Spleen (tissue), 11 donors: ENCODE measurements around the gene ALKBH8. TPM values are rescaled to one million over a fixed set of nuclear protein-coding genes. Genes with fewer than 3 reads are reported as not detected.
A peak's percentile ranks its signal among the peaks of the same experiment; 100 is the strongest.
"Not testable (repeated sequence)": the region's sequence is repeated elsewhere in the genome, so short reads cannot be mapped to it uniquely, and the experiment has no call there.

Experiments
- DNase-seq: peaks from one replicate; pipeline ENCODE4 v3.0.0-alpha.2; 2020
- H3K27ac ChIP-seq, 8 donors: fragments of 200-600 bp; sonication (generic) in 7 of 8; 1 replicate in 4 of 8; 2 replicates in 4 of 8; pipeline versions ENCODE4 v1.5.0 to v1.8.0; 2016 to 2021; ENCODE audit warnings: inconsistent platforms in 4 of 8, mild to moderate bottlenecking in 4 of 8, moderate library complexity in 1 of 8
- H3K27me3 ChIP-seq, 7 donors: fragments of 200-600 bp; sonication (generic) in 6 of 7; replicated peaks in 1 of 7; 1 replicate in 4 of 7; 2 replicates in 3 of 7; pipeline versions ENCODE4 v1.5.0 to v1.8.0; 2016 to 2021; ENCODE audit warnings: inconsistent platforms in 3 of 7, mild to moderate bottlenecking in 1 of 7
- H3K36me3 ChIP-seq, 6 donors: fragments of 200-600 bp; sonication (generic) in 5 of 6; 1 replicate in 4 of 6; 2 replicates in 2 of 6; pipeline versions ENCODE4 v1.5.0 to v1.8.0; 2016 to 2021; ENCODE audit warnings: inconsistent platforms in 2 of 6
- H3K4me1 ChIP-seq, 6 donors: fragments of 200-600 bp; sonication (generic) in 5 of 6; 1 replicate in 3 of 6; 2 replicates in 3 of 6; pipeline versions ENCODE4 v1.5.0 to v1.8.0; 2016 to 2021; ENCODE audit warnings: inconsistent platforms in 3 of 6
- H3K4me3 ChIP-seq, 8 donors: fragments of 200-600 bp; sonication (generic) in 7 of 8; 1 replicate in 4 of 8; 2 replicates in 4 of 8; pipeline versions ENCODE4 v1.5.0 to v1.8.0; 2016 to 2021; ENCODE audit warnings: inconsistent platforms in 4 of 8, mild to moderate bottlenecking in 4 of 8, moderate library complexity in 2 of 8
- H3K9me3 ChIP-seq, 8 donors: fragments of 200-600 bp; sonication (generic) in 7 of 8; 1 replicate in 4 of 8; 2 replicates in 4 of 8; pipeline versions ENCODE4 v1.5.0 to v1.8.0; 2016 to 2021; ENCODE audit warnings: inconsistent platforms in 4 of 8
- CTCF ChIP-seq, 11 experiments: fragments of 200-600 bp in 7 of 11; fragments of 450-650 bp in 4 of 11; sonication (generic) in 4 of 11; IDR thresholded peaks in 8 of 11; conservative IDR thresholded peaks in 3 of 11; 1 replicate in 7 of 11; 2 replicates in 4 of 11; pipeline versions ENCODE4 v1.4.0 to v1.8.0; 2016 to 2021; ENCODE audit warnings: antibody characterized with exemption in 11 of 11, inconsistent platforms in 4 of 11, mild to moderate bottlenecking in 1 of 11
- POLR2A ChIP-seq, 3 donors: fragments of 450-650 bp; IDR thresholded peaks; one replicate each; pipeline ENCODE4 v1.5.1; 2017; ENCODE audit warnings: antibody characterized with exemption in 3 of 3, mild to moderate bottlenecking in 1 of 3
- POLR2AphosphoS5 ChIP-seq, 3 donors: sonication (generic); formaldehyde crosslinking; IDR thresholded peaks; one replicate each; pipeline ENCODE4 v1.5.1; 2017; ENCODE audit warnings: antibody characterized with exemption in 3 of 3
- WGBS, 5 donors: extraction: QIAGEN DNeasy Blood & Tissue Kit in 3 of 5; methylation state at CpG; one replicate each; pipeline versions ENCODE4 v1.1.5 to v1.1.7; 2013 to 2018; 5-methylcytosine and 5-hydroxymethylcytosine counted together
- intact Hi-C: fragments of 100-400 bp; cut with DNase I; formaldehyde crosslinking; loops from one replicate; pipeline ENCODE4 v1.15.0; 2023; ENCODE audit warnings: low total_unique reads
- polyA plus RNA-seq, 3 donors: library from polyadenylated mRNA; stranded (reverse); fragments of 200-250 nt; gene quantifications; one replicate each; pipeline ENCODE4 v1.2.1, GENCODE V29; 2013
- total RNA-seq, 7 donors: library from RNA; depleted of rRNA in 3 of 7; stranded (reverse); fragments of >200 nt in 3 of 7; fragmentation: NEBNext Ultra II Directional in 4 of 7; extraction: Animal tissue kit (Norgen Biotek cat#: 25700) in 4 of 7; gene quantifications; one replicate each; pipeline versions ENCODE4 v1.1.0 to v1.2.1, GENCODE V29; 2016 to 2021
- donor health status: healthy with polysubstance abuse.
- donor health status: DM: no; HTN: no; CAD: no; lungs with moderate emphysema.
- donor health status: DM: no; HTN: no; CAD: no.
- donor health status: Bipolar disorder and iron deficiency.
- donor health status: healthy.
- donor health status: DM: no; HTN: no; CAD: no.
- donor health status: DM: yes; HTN: yes; CAD: no.

The ALKBH8 gene
- total and polyA plus RNA-seq, 10 donors, result 4.0 to 10.6 (median 9.1) TPM

DNA sequence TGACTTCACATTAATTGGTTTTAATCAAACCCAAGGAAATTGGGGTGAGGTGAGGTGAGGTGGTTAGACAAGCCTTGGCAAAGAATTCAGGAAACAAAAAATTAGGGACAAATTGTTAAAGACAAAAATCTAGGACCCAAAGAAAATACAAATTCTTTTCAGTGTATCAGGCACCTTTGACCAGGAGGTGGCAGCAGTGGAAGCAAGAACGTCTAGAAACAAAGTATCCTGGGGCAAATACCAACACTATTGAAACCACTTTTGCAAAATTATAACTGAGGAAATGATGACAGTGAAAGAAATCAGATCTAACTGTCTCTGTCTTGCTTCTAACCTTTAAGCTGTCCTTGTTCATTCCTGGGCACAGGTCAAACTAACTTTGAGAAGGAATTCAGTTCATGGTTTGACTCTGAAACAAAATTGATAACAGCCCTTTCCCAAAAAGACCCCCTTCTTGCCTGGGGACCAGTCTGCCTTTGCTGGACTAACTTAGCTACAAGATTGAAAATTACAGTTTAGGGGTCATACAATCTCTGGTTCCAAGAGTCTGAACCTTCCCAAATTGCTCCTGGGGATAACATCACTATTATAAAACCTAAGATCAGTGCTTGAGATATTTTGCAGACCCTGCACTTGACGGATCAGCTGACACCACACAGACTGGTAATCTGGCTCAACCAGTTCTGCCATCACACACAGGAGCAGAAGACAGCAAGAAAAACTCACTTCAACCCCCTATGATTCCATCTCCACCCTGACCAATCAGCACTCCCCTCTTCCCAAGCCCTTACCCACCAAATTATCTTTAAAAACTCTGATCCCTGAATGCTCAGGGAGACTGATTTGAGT lies 11.2 kb upstream of the ALKBH8 start:
- H3K9me3 ChIP-seq, H3K27ac ChIP-seq, H3K4me3 ChIP-seq, H3K36me3 ChIP-seq, H3K27me3 ChIP-seq, DNase-seq, H3K4me1 ChIP-seq: not testable (repeated sequence)
- intact Hi-C loops, result loop anchor here (10.0 kb wide), 1 partner anchor 108 kb away; no protein-coding TSS in a partner anchor
- WGBS, 5 donors, result 34 to 46% (median 46%) methylated on average over 2 of the region's 2 CpGs
- TF ChIP-seq CTCF (IDR thresholded peaks at IDR 0.05 in 8 of 11, conservative IDR thresholded peaks at IDR 0.05 in 3 of 11), result peak; percentile 24 to 69 (median 56)

- intact Hi-C loops, result loop anchor here (10.0 kb wide), 1 partner anchor 111 kb away; no protein-coding TSS in a partner anchor
- no peaks in the 10 kb centered on the region for H3K9me3 ChIP-seq
- DNase-seq, result no peak
- H3K36me3 ChIP-seq, result no peaks in the 10 kb centered on the region
- no peaks in the 10 kb centered on the region for H3K27me3 ChIP-seq
- TF ChIP-seq CTCF (IDR thresholded peaks at IDR 0.05 in 8 of 11, conservative IDR thresholded peaks at IDR 0.05 in 3 of 11) (no peak), POLR2AphosphoS5 (IDR thresholded peaks at IDR 0.05) (no peak), POLR2A (IDR thresholded peaks at IDR 0.05) (no peak)
- WGBS, 5 donors, result 60 to 78% (median 73%) methylated on average over 1 of the region's 1 CpG
- no peak overlapping the region for H3K27ac ChIP-seq
- no peaks in the 10 kb centered on the region for H3K4me1 ChIP-seq
- no peak overlapping the region for H3K4me3 ChIP-seq
These were observed 7.9 kb upstream of the ALKBH8 start for GRCh38 chr11:107573438-107573837.

DNA sequence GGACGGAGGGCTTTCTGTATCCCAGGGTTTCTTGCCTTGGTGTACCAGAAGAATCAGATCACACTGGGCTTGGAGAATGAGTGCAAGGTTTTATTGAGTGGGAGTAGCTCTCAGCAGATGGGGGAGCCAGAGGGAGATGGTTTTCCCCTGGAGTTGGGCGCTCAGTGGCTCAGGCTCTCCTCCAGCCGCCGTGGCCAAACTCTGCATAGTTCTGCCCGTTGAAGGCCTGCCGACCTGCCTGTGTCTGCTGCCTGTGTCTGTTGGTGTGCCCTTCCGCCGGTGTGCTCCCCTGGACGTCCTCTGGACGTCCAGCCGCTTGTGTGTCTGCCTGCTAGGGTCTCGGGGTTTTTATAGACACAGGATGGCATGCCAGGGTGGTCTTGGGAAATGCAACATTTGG lies 4.5 kb upstream of the ALKBH8 start:
- H3K27me3 ChIP-seq, result no peaks in the 10 kb centered on the region
- no peak for TF ChIP-seq POLR2AphosphoS5 (IDR thresholded peaks at IDR 0.05)
- TF ChIP-seq POLR2A (IDR thresholded peaks at IDR 0.05), result no peak
- no peak for TF ChIP-seq CTCF (IDR thresholded peaks at IDR 0.05 in 8 of 11, conservative IDR thresholded peaks at IDR 0.05 in 3 of 11)
- H3K27ac ChIP-seq, result no peak overlapping the region
- WGBS, 5 donors, result 81 to 100% (median 86%) methylated on average over 1 to 12 of the region's 12 CpGs
- H3K9me3 ChIP-seq, result no peaks in the 10 kb centered on the region
- no peak overlapping the region for H3K4me3 ChIP-seq
- H3K36me3 ChIP-seq, result no peaks in the 10 kb centered on the region
- H3K4me1 ChIP-seq, result peaks cover 0 to 25% (median 10%) of the 10 kb centered on the region in 6 donors
- DNase-seq, result no peak
- intact Hi-C loops, result loop anchor here (10.0 kb wide), 1 partner anchor 115 kb away; no protein-coding TSS in a partner anchor

GRCh38 chr11:107567739-107568335 lies 2.3 kb upstream of the ALKBH8 start:
- Histone ChIP-seq H3K4me3 (no peak overlapping the region), H3K9me3 (no peaks in the 10 kb centered on the region), H3K27ac (no peak overlapping the region), H3K4me1 (peaks cover 16 to 46% (median 30%) of the 10 kb centered on the region in 6 donors), H3K27me3 (no peaks in the 10 kb centered on the region), H3K36me3 (no peaks in the 10 kb centered on the region)
- WGBS, 5 donors, result 61 to 71% (median 67%) methylated on average over 5 of the region's 5 CpGs
- no peak for DNase-seq
- TF ChIP-seq POLR2A (IDR thresholded peaks at IDR 0.05) (no peak), POLR2AphosphoS5 (IDR thresholded peaks at IDR 0.05) (no peak), CTCF (IDR thresholded peaks at IDR 0.05 in 8 of 11, conservative IDR thresholded peaks at IDR 0.05 in 3 of 11) (no peak)
- intact Hi-C loops, result no loop called here
